HepG2 (cell line): ENCODE results near the gene TFEB. TPM values are rescaled to one million over a fixed set of nuclear protein-coding genes. Genes with fewer than 3 reads are reported as not detected.

ENCODE experiments used
- CBFB ChIP-seq: sonication (generic); formaldehyde crosslinking; IDR thresholded peaks from 2 replicates; pipeline ENCODE4 v1.4.0; 2020; ENCODE audit warnings: missing genetic modification reagents
- ERF ChIP-seq: IDR thresholded peaks from 2 replicates; pipeline ENCODE4 v1.6.1; 2018; ENCODE audit warnings: missing biosample characterization, missing genetic modification reagents
- FLYWCH1 ChIP-seq: sonication (generic); formaldehyde crosslinking; IDR thresholded peaks from 2 replicates; pipeline ENCODE4 v1.8.1; 2023; ENCODE audit warnings: mild to moderate bottlenecking, missing genetic modification reagents
- FOSL1 ChIP-seq: sonication (generic); formaldehyde crosslinking; IDR thresholded peaks from 2 replicates; pipeline ENCODE4 v1.9.0; 2021; ENCODE audit warnings: missing genetic modification reagents, borderline replicate concordance
- HNF4A ChIP-seq: sonication (generic); formaldehyde crosslinking; IDR thresholded peaks from 2 replicates; pipeline ENCODE4 v1.4.0; 2020; ENCODE audit warnings: missing genetic modification reagents
- KMT2B ChIP-seq: IDR thresholded peaks from 2 replicates; pipeline ENCODE4 v1.6.1; 2016; ENCODE audit warnings: missing genetic modification reagents, missing compliant biosample characterization
- MED1 ChIP-seq: sonication (generic); formaldehyde crosslinking; IDR thresholded peaks from 2 replicates; pipeline ENCODE4 v1.4.0; 2020; ENCODE audit warnings: missing genetic modification reagents
- NFRKB ChIP-seq: fragments of 450-650 bp; IDR thresholded peaks from 2 replicates; pipeline ENCODE4 v1.6.1; 2017
- RARG ChIP-seq: sonication (generic); formaldehyde crosslinking; IDR thresholded peaks from 2 replicates; pipeline ENCODE4 v1.4.0; 2020; ENCODE audit warnings: low read depth, mild to moderate bottlenecking, missing genetic modification reagents
- RFX5 ChIP-seq: IDR thresholded peaks from 2 replicates; pipeline ENCODE4 v1.6.1; 2011; ENCODE audit warnings: low read depth, low read length, improper control_type of control experiment
- SSRP1 ChIP-seq: IDR thresholded peaks from 2 replicates; pipeline ENCODE4 v1.6.1; 2016; ENCODE audit warnings: control low read depth
- TARDBP ChIP-seq: sonication (generic); formaldehyde crosslinking; IDR thresholded peaks from 2 replicates; pipeline ENCODE4 v1.8.0; 2022; ENCODE audit warnings: mild to moderate bottlenecking, missing genetic modification reagents
- TBL1XR1 ChIP-seq: fragments of 150-350 bp; IDR thresholded peaks from 2 replicates; pipeline ENCODE4 v1.6.1; 2014; ENCODE audit warnings: borderline replicate concordance, low read length; ENCODE audit not compliant: partially characterized antibody
- ZFP1 ChIP-seq: IDR thresholded peaks from 2 replicates; pipeline ENCODE4 v1.6.1; 2016
- ZMAT3 ChIP-seq: sonication (generic); formaldehyde crosslinking; conservative IDR thresholded peaks from 2 replicates; pipeline ENCODE4 v1.7.0; 2021; ENCODE audit warnings: missing genetic modification reagents
- ZNF235 ChIP-seq: sonication (generic); formaldehyde crosslinking; IDR thresholded peaks from 2 replicates; pipeline ENCODE4 v1.8.1; 2023; ENCODE audit warnings: mild to moderate bottlenecking, missing genetic modification reagents, borderline replicate concordance
- ZNF44 ChIP-seq: sonication (generic); formaldehyde crosslinking; IDR thresholded peaks from 2 replicates; pipeline ENCODE4 v1.5.1; 2020; ENCODE audit warnings: mild to moderate bottlenecking, missing genetic modification reagents
- ZNF556 ChIP-seq: sonication (generic); formaldehyde crosslinking; IDR thresholded peaks from 2 replicates; pipeline ENCODE4 v1.4.0; 2020; ENCODE audit warnings: mild to moderate bottlenecking, missing genetic modification reagents, borderline replicate concordance
- ZNF598 ChIP-seq: sonication (generic); formaldehyde crosslinking; IDR thresholded peaks from 2 replicates; pipeline ENCODE4 v1.5.1; 2020; ENCODE audit warnings: mild to moderate bottlenecking, missing genetic modification reagents, borderline replicate concordance
- ZNF619 ChIP-seq: sonication (generic); formaldehyde crosslinking; IDR thresholded peaks from 2 replicates; pipeline ENCODE4 v1.4.0; 2020; ENCODE audit warnings: mild to moderate bottlenecking, missing genetic modification reagents
- polyA plus RNA-seq, 8 experiments: library from polyadenylated mRNA; depleted of rRNA in 3 of 8; stranded (reverse) in 7 of 8; unstranded in 1 of 8; fragments of >200 nt; fragmentation: Illumina TruSeq in 4 of 8; extraction: Trizol in 4 of 8; gene quantifications; 2 replicates each; pipeline versions ENCODE4 v1.2.1 to v1.2.3, GENCODE V29; 2011 to 2016; ENCODE audit warnings: low read depth in 4 of 8, missing spikeins in 1 of 8, mixed read lengths in 1 of 8; ENCODE audit not compliant: insufficient read depth in 1 of 8
- total RNA-seq, 5 experiments: library from RNA; depleted of rRNA; stranded (reverse); fragments of >200 nt; fragmentation: Illumina TruSeq; extraction: Trizol; gene quantifications; 2 replicates each; pipeline ENCODE4 v1.2.3, GENCODE V29; 2016; ENCODE audit warnings: low read depth in 1 of 5
- TF ChIP-seq, protein P1 (sequence below): sonication (generic); formaldehyde crosslinking; IDR thresholded peaks from 2 replicates; pipeline ENCODE4 v1.9.0; 2021; ENCODE audit warnings: missing genetic modification reagents, borderline replicate concordance
- TF ChIP-seq, protein P2 (sequence below): sonication (generic); formaldehyde crosslinking; IDR thresholded peaks from 2 replicates; pipeline ENCODE4 v1.8.1; 2023; ENCODE audit warnings: mild to moderate bottlenecking, missing genetic modification reagents
- TF ChIP-seq, protein P3 (sequence below): IDR thresholded peaks from 2 replicates; pipeline ENCODE4 v1.6.1; 2016; ENCODE audit warnings: mild to moderate bottlenecking
- TF ChIP-seq, protein P4 (sequence below): sonication (generic); formaldehyde crosslinking; IDR thresholded peaks from 2 replicates; pipeline ENCODE4 v1.5.1; 2020; ENCODE audit warnings: mild to moderate bottlenecking, moderate library complexity, missing genetic modification reagents
- TF ChIP-seq, protein P5 (sequence below): sonication (generic); formaldehyde crosslinking; IDR thresholded peaks from 2 replicates; pipeline ENCODE4 v1.4.0; 2020; ENCODE audit warnings: missing genetic modification reagents

Gene TFEB
- total and polyA plus RNA-seq, 2 of the 13 experiments (the other 11 are each of a cell fraction or from before 2014, with no cell fraction given): 13.3 to 18.7 TPM

DNA sequence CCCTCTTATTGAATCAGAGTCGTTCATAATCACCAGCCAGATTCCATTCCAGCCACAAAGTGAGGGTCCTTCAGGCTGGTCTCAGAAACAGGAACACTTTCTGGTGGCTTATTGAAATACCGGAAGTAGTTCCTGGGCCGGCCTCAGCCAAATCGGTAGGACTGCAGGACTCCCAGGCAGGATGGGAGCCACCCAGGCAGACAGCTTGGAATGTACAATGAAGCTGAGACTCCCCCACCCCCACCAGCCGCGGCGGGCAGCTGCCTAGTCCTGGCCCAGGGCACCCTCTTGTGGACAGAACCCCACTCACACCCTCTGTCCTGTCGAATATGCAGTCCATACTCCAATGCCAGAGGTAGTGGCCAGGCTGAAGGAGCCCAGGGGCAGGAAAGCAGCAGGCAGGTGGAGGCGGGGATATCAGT is 53.3 kb downstream of the TFEB start (continued):
- TF ChIP-seq RFX5 (peak; percentile 46; the same call in 1 of the 2 replicates), ZNF235 (CRISPR knock-in tag) (no peak), SSRP1 (CRISPR knock-in tag) (no peak), CBFB (CRISPR knock-in tag) (0 out of 2 replicates have a peak, but pooled peaks have one; percentile 56), KMT2B (no peak), TBL1XR1 (no peak), ZNF619 (CRISPR knock-in tag) (no peak), ERF (CRISPR knock-in tag) (peak; percentile 70; the same call in 1 of the 2 replicates), RARG (CRISPR knock-in tag) (no peak), ZFP1 (CRISPR knock-in tag) (no peak), ZNF44 (CRISPR knock-in tag) (no peak), ZNF556 (CRISPR knock-in tag) (peak; percentile 19; the same call in 1 of the 2 replicates), MED1 (no peak), TARDBP (CRISPR knock-in tag) (no peak), ZMAT3 (CRISPR knock-in tag) (no peak), ZNF598 (no peak; the same call in 1 of the 2 replicates), HNF4A (CRISPR knock-in tag) (0 out of 2 replicates have a peak, but pooled peaks have one; percentile 5), NFRKB (no peak), FOSL1 (CRISPR knock-in tag) (no peak), FLYWCH1 (no peak)
- TF ChIP-seq, protein P1, sequence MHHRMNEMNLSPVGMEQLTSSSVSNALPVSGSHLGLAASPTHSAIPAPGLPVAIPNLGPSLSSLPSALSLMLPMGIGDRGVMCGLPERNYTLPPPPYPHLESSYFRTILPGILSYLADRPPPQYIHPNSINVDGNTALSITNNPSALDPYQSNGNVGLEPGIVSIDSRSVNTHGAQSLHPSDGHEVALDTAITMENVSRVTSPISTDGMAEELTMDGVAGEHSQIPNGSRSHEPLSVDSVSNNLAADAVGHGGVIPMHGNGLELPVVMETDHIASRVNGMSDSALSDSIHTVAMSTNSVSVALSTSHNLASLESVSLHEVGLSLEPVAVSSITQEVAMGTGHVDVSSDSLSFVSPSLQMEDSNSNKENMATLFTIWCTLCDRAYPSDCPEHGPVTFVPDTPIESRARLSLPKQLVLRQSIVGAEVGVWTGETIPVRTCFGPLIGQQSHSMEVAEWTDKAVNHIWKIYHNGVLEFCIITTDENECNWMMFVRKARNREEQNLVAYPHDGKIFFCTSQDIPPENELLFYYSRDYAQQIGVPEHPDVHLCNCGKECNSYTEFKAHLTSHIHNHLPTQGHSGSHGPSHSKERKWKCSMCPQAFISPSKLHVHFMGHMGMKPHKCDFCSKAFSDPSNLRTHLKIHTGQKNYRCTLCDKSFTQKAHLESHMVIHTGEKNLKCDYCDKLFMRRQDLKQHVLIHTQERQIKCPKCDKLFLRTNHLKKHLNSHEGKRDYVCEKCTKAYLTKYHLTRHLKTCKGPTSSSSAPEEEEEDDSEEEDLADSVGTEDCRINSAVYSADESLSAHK: no peak
- TF ChIP-seq, protein P2, sequence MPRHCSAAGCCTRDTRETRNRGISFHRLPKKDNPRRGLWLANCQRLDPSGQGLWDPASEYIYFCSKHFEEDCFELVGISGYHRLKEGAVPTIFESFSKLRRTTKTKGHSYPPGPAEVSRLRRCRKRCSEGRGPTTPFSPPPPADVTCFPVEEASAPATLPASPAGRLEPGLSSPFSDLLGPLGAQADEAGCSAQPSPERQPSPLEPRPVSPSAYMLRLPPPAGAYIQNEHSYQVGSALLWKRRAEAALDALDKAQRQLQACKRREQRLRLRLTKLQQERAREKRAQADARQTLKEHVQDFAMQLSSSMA (CRISPR knock-in tag): no peak
- TF ChIP-seq, protein P3, sequence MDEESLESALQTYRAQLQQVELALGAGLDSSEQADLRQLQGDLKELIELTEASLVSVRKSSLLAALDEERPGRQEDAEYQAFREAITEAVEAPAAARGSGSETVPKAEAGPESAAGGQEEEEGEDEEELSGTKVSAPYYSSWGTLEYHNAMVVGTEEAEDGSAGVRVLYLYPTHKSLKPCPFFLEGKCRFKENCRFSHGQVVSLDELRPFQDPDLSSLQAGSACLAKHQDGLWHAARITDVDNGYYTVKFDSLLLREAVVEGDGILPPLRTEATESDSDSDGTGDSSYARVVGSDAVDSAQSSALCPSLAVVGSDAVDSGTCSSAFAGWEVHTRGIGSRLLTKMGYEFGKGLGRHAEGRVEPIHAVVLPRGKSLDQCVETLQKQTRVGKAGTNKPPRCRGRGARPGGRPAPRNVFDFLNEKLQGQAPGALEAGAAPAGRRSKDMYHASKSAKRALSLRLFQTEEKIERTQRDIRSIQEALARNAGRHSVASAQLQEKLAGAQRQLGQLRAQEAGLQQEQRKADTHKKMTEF (CRISPR knock-in tag): peak; percentile 39; the same call in 1 of the 2 replicates
- TF ChIP-seq, protein P4, sequence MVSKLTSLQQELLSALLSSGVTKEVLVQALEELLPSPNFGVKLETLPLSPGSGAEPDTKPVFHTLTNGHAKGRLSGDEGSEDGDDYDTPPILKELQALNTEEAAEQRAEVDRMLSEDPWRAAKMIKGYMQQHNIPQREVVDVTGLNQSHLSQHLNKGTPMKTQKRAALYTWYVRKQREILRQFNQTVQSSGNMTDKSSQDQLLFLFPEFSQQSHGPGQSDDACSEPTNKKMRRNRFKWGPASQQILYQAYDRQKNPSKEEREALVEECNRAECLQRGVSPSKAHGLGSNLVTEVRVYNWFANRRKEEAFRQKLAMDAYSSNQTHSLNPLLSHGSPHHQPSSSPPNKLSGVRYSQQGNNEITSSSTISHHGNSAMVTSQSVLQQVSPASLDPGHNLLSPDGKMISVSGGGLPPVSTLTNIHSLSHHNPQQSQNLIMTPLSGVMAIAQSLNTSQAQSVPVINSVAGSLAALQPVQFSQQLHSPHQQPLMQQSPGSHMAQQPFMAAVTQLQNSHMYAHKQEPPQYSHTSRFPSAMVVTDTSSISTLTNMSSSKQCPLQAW (CRISPR knock-in tag): no peak; the same call in 1 of the 2 replicates
- TF ChIP-seq, protein P5, sequence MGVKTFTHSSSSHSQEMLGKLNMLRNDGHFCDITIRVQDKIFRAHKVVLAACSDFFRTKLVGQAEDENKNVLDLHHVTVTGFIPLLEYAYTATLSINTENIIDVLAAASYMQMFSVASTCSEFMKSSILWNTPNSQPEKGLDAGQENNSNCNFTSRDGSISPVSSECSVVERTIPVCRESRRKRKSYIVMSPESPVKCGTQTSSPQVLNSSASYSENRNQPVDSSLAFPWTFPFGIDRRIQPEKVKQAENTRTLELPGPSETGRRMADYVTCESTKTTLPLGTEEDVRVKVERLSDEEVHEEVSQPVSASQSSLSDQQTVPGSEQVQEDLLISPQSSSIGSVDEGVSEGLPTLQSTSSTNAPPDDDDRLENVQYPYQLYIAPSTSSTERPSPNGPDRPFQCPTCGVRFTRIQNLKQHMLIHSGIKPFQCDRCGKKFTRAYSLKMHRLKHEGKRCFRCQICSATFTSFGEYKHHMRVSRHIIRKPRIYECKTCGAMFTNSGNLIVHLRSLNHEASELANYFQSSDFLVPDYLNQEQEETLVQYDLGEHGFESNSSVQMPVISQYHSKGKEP: no peak
